Endothelial cell of umbilical vein (primary cell): ENCODE results near the gene LMTK2.

ENCODE experiments used
- FOS ChIP-seq: IDR thresholded peaks from 2 replicates; pipeline ENCODE4 v1.6.1; 2011; ENCODE audit warnings: mild to moderate bottlenecking, low read length, moderate library complexity, borderline replicate concordance; ENCODE audit not compliant: insufficient read depth
- GATA2 ChIP-seq: IDR thresholded peaks from 2 replicates; pipeline ENCODE4 v1.7.0; 2011; ENCODE audit warnings: low read depth, mild to moderate bottlenecking, moderate library complexity, mixed read lengths, low read length; ENCODE audit not compliant: insufficient read length, insufficient read depth
- JUN ChIP-seq: IDR thresholded peaks from 2 replicates; pipeline ENCODE4 v1.6.1; 2011; ENCODE audit warnings: borderline replicate concordance, low read depth; ENCODE audit not compliant: insufficient read length, insufficient read depth
- MYC ChIP-seq: IDR thresholded peaks from one replicate; pipeline ENCODE4 v1.6.1; 2011; ENCODE audit warnings: mild to moderate bottlenecking, low read depth, low read length
- POLR2A ChIP-seq: IDR thresholded peaks from 2 replicates; pipeline ENCODE4 v1.6.1; 2012; ENCODE audit warnings: low read depth, mild to moderate bottlenecking, control low read depth, low read length
- POLR2AphosphoS5 ChIP-seq: IDR thresholded peaks from 2 replicates; pipeline ENCODE4 v1.6.1; 2012; ENCODE audit warnings: low read depth, mild to moderate bottlenecking, control low read depth, low read length, moderate library complexity; ENCODE audit not compliant: insufficient read depth
- TF ChIP-seq, protein P1 (sequence below), 2 donors: IDR thresholded peaks; 1 replicate in 1 of 2; 2 replicates in 1 of 2; pipeline ENCODE4 v1.5.1; 2011; ENCODE audit warnings: low read length in 2 of 2, mild to moderate bottlenecking in 2 of 2, moderate library complexity in 2 of 2, control low read depth in 1 of 2, inconsistent platforms in 1 of 2, low read depth in 1 of 2; ENCODE audit not compliant: insufficient read depth in 1 of 2; ENCODE audit errors: extremely low read depth in 1 of 2

DNA sequence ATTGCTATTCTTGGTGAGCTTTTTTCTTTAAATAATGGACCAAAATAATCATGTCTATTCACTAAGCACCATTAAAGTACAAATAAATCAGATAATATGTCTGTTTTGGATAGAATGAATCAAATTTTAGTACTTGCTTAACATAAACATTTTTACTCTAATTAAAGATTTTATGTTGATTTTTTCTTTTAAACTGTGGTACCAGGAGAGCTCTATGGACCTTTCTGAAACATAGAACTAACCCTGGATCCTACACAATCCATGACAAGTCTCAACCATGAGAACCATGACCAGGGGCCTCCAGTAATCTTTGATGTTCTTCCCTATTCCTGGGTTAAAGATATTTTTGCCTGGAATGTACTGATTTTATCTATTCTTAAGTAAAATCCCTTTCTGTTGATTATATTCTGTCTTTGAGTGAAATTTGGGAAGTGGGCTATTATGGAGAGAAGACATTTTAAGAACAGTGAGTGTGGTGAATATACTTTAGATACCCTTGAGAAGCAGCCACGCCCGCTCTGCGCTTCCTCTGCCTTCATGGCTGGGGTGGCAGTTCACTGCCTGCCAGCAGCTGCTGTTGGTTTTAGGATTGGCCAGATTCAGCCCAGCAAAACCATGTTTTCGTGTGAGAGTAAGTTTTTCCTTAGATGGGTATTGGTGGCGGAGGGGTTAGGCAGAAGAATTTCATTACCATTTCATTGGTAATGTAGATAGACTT lies 62.4 kb downstream of the LMTK2 start:
- TF ChIP-seq, protein P1, sequence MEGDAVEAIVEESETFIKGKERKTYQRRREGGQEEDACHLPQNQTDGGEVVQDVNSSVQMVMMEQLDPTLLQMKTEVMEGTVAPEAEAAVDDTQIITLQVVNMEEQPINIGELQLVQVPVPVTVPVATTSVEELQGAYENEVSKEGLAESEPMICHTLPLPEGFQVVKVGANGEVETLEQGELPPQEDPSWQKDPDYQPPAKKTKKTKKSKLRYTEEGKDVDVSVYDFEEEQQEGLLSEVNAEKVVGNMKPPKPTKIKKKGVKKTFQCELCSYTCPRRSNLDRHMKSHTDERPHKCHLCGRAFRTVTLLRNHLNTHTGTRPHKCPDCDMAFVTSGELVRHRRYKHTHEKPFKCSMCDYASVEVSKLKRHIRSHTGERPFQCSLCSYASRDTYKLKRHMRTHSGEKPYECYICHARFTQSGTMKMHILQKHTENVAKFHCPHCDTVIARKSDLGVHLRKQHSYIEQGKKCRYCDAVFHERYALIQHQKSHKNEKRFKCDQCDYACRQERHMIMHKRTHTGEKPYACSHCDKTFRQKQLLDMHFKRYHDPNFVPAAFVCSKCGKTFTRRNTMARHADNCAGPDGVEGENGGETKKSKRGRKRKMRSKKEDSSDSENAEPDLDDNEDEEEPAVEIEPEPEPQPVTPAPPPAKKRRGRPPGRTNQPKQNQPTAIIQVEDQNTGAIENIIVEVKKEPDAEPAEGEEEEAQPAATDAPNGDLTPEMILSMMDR (IDR thresholded peaks at IDR 0.05; ENCODE audit: extremely low read depth in 1 of 2, insufficient read depth in 1 of 2, low read depth in 1 of 2, low read length in 2 of 2): no peak
- TF ChIP-seq POLR2A (no peak), MYC (no peak), JUN (no peak), FOS (no peak), GATA2 (no peak), POLR2AphosphoS5 (no peak)
